GM21423 (cell line): ENCODE results near the gene MBD3.

Source experiments
- ATAC-seq: cut with Tn5 transposase; IDR thresholded peaks from one replicate; pipeline ENCODE4 v1.9.1; 2021; ENCODE audit warnings: mild to moderate bottlenecking, moderate library complexity; ENCODE audit not compliant: unreplicated experiment

Gene MBD3

GRCh38 chr19:1599460-1599846 is 6.8 kb upstream of the MBD3 start:
- ATAC-seq: no peak

DNA sequence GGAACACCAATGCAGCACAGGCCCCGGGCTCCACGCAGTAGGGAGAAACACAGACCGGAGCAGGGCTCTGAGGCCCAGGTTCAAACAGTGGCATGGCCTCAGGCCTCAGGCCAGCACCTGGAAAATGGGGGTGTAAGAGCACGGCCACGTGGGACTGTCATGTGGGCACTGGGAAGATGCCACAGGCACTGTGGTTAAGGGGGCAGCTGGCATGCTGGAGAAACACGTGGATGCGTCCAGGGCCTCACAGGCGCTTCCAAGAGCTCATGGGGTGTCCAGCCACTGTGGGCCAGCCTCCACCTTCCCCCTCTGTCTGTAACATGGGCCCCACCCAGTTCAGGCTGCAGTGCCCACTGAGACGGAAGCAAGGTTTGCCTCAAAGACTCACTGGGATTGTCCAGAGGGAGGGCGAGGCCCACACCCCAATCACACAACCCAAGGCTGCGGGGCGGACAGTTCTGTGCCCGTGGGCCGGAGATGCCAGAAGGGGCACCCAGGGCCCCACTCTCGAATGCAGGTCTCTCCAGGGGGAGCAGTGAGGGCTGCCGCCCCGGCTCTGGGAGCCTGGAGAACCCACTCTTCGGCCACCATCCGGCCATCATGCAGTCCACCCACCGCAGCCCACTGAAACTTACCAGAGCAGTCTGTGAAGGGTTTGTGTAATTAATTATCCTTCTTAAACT is 6.3 kb upstream of the MBD3 start:
- ATAC-seq: no peak

- ATAC-seq: no peak
Measured at GRCh38 chr19:1593501-1593772, 772 bp upstream of the MBD3 start.

GRCh38 chr19:1592024-1592754 is 476 bp downstream of the MBD3 start:
- ATAC-seq: peak; percentile 70

DNA sequence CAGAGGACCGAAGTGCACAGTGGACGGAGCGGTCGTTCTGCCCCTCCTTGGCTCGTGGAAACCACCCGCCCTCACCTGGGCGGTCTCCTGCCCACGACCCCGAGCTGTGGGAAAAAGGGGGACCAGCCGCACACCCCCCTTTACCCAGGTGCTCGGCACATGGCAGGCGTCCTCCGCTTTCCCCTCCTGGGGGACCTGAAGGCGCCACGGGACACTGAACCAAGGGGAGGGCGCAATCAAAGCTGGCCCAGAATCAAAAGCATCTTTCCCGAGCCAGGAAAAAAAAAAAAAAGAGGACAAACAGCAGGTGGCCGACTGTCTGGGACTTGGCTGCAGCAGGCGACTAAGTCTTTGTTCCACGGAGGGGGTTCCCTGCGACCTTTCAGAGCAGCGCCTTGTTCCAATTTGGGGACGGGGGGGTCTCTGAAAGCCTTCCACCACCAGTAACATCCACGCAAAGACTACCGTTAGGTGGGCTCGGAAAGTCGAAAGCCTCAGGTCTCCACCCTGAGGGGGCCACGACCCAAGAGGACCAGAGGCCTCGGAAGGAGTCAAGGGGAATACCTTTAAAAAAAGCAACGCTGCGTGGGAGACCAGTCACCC is 1.1 kb downstream of the MBD3 start:
- no peak for ATAC-seq

GRCh38 chr19:1590641-1591397 is 1.8 kb downstream of the MBD3 start:
- no peak for ATAC-seq

GRCh38 chr19:1587872-1588271 is 4.8 kb downstream of the MBD3 start:
- ATAC-seq: no peak

GRCh38 chr19:1585243-1585580 is 7.5 kb downstream of the MBD3 start:
- ATAC-seq: no peak

DNA sequence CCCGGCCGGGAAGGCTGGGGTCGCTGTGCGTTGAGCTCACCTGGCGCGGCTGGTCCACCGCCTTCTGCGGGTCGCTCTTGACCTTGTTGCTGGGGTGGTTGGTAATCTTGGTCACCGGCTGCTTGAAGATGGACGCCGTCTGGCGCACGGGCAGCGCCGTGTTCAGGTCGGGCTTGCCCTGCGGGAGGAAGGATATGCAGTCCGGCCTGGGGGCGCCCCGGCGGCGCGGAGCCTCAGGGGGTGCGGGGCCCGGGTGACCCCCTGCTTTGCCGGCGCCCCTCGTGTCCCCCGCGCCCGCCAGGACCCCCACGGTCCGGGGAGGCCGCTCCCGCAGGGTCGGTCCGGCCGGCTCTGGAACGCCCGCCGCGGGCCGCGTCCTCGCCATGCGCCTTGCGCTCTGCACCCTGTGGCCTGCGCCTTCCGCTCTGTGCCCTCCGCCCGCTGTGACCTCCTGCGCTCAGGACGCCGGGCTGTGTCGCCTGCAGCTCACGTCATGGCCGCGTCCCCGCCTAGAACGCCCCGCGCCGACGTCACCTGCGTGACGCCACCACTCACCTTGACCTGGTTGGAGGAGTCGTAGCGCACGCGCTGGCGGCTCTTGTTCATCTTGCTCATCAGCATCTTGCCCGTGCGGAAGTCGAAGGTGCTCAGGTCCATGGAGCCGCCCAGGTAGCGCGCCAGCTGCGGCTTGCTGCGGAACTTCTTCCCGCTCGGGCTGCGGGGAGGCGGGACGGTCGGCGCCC is 8.0 kb downstream of the MBD3 start:
- ATAC-seq: no peak

GRCh38 chr19:1582201-1582600 is 10.5 kb downstream of the MBD3 start:
- no peak for ATAC-seq

DNA sequence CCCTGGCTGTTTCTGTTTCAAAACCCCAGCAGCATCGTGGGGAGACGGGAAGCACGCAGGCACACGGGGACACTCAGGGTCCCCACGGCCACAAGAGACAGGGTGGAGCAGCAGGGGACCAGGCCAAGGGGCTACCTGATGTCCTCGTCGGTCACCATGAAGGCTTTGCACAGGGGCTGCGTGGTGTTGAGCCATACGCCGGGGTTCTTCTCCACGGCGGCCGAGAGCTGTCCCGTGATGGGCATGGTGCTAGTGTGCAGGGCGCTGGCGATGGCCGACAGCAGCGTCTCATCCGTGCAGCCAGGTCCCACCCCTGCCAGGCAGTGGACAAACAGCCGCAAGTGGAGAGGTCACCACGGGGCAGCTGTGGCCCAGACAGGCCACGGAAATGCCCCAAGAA is 11.7 kb downstream of the MBD3 start:
- no peak for ATAC-seq

- no peak for ATAC-seq
Measured at GRCh38 chr19:1580382-1580781, 12.3 kb downstream of the MBD3 start.

- no peak for ATAC-seq
Measured at GRCh38 chr19:1579222-1579621, 13.4 kb downstream of the MBD3 start.

GRCh38 chr19:1577929-1578618 is 14.6 kb downstream of the MBD3 start:
- no peak for ATAC-seq

- no peak for ATAC-seq
Measured at GRCh38 chr19:1577090-1577928, 15.4 kb downstream of the MBD3 start.

DNA sequence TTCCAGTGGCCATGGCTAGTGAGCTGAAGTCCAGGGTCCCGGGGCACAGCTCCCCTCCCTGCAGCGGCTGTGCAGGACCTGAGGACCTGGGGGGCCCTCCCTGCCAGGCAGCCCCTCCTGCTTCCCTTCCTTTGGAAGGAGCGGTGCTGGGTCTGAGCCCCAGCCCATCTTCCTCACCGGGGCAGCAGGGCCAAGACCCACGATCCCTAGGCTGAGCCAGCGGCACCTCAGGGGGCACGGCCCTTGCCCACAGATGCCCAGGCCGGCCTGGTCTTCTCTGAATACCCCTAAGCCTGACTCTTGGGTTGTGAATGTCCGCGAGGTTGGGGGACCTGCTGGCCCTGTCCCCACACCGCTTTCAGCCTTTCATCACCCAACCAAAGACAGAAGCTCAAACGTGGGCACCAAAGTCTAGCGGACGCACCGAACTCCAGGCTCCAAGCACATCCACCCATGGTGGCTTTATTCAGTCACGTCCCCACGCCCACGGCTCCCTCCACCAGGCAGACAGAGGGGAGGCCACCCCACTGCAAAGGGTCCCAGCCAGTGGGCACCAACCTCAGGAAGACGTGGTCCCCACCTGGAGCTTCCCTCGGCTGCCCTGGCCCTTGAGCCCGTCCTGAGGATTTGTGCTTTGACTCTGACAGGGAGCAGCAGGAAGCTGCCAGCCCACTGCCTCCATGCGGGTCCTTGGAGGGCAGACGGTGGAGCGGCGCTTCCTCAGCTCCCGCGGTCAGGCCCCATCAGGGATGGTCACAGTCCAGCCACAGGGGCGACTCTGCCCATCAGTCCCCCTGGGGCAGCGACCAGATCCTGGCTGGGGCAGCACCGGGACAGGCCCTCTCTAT is 16.2 kb downstream of the MBD3 start:
- no peak for ATAC-seq

DNA sequence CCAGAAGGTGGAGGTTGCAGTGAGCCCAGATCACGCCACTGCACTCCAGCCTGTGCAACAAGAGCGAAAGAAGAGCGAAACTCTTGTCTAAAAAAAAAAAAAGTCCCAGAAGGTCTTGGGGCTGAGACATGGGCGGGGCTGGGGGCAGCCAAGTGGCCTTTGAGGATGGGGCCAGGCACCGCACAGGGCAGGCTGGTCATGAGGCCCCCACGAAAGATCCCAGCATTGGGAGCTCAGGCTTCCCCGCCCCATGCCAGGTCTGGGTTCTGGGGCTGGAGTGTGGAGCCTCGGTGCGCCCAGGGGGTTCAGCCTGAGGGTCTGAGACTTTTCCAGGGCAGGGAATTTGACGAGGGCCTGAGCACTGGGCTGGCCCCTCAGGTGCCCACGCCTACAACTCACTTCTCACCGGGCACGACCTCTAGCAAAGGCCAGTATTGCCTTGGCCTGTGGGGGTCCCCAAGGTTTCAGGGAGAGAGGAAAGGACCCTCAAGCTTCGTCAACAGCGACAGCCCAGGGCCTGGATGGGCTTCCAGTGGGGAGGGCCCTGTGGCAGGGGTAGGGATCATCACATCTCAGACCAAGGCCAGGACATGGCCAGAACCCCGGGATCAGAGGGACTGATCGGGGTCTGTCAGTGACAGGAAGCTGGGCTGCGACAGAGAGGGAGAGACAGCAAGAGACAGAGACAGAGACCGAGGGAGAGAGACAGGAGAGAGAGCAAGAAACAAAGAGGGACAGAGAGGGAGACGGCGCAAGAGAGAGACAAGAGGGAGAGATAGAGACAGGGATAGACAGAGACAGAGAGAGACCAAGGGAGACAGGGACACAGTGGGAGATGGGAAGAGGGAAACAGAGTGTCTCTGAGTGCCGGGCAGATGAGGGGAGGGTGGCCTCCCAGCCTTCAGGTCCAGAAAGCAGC is 17.1 kb downstream of the MBD3 start:
- ATAC-seq: no peak
